HG02798 (cell line): ENCODE results near the gene PIM3.

Source experiments
- ATAC-seq: cut with Tn5 transposase; IDR thresholded peaks from one replicate; pipeline ENCODE4 v1.9.1; 2021; ENCODE audit warnings: mild to moderate bottlenecking; ENCODE audit not compliant: unreplicated experiment, poor library complexity

Gene PIM3

GRCh38 chr22:49965091-49966040, 4.8 kb downstream of the PIM3 start:
- ATAC-seq, result no peak

GRCh38 chr22:49966041-49966773, 5.6 kb downstream of the PIM3 start:
- ATAC-seq, result no peak

- no peak for ATAC-seq
Observed at GRCh38 chr22:49966774-49967705, 6.5 kb downstream of the PIM3 start.

GRCh38 chr22:49967706-49968208, 7.2 kb downstream of the PIM3 start:
- ATAC-seq, result no peak

DNA sequence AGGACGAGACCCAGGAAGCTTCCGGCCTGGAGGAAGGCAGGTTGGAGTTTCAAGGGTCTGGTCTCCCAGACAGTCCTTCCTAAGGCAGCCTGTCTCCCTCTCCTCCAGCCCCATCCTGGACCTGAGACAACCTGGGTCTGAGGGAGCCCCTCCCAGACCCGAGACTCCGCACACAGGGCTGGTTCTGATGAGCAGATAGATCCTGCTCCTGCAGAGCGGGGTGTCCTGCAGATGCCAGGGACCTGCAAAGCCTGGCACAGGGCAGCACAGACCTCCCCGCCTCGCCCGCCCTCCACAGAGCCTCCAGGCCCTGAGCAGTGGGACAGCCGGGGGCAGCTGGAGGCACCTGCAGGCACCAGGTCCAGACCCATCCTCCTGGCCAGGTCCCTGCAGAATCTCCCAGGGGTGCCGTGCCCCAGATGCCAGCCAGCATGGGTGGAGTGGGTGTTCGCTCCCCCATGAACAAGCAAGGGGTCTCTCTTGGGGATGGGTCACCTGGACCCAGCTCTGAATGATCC, 7.8 kb downstream of the PIM3 start:
- ATAC-seq, result no peak

DNA sequence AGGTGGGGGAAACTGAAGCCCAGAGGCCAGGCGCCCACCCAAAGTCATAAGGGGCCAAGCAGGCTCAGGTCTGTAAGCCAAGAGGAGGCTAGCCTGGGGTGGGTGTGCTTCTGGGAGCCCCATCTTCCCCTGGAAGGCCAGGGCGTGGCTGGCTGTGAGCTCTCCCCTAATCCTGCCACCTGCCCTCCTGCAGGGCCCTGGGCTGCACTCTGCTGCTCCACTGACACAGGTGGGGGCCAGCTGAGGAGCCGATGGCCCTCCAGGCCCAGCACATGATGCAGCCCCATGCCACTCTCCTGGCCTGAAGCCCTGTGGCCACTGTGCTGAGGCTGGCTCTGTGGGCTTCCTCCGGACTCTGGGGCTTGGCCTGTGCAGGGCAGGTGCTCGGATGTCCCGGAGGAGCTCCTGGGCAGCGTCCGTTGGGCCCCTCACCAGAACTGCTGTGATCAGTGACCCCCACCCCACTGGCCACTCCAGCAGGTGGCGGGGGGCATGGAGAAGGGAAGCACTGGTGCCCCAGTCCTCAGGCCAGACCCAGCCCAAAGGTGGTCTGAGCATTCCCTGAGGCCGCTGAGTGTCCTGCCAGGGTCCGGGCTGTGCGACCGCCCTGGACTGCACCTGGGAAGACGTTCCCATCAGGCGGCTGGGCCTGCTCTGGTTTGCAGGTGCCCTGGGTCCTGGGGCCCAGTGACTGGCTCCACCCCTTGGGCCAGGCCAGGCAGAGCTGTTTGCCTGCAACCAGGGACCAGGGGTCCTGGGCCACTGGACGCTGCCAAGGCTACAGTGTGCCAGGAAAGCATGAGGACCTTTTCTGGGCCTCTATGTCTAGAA, 8.5 kb downstream of the PIM3 start:
- ATAC-seq, result no peak

GRCh38 chr22:49969751-49970527, 9.4 kb downstream of the PIM3 start:
- no peak for ATAC-seq

- peak; percentile 75 for ATAC-seq
Observed at GRCh38 chr22:49970528-49971231, 10.1 kb downstream of the PIM3 start.

DNA sequence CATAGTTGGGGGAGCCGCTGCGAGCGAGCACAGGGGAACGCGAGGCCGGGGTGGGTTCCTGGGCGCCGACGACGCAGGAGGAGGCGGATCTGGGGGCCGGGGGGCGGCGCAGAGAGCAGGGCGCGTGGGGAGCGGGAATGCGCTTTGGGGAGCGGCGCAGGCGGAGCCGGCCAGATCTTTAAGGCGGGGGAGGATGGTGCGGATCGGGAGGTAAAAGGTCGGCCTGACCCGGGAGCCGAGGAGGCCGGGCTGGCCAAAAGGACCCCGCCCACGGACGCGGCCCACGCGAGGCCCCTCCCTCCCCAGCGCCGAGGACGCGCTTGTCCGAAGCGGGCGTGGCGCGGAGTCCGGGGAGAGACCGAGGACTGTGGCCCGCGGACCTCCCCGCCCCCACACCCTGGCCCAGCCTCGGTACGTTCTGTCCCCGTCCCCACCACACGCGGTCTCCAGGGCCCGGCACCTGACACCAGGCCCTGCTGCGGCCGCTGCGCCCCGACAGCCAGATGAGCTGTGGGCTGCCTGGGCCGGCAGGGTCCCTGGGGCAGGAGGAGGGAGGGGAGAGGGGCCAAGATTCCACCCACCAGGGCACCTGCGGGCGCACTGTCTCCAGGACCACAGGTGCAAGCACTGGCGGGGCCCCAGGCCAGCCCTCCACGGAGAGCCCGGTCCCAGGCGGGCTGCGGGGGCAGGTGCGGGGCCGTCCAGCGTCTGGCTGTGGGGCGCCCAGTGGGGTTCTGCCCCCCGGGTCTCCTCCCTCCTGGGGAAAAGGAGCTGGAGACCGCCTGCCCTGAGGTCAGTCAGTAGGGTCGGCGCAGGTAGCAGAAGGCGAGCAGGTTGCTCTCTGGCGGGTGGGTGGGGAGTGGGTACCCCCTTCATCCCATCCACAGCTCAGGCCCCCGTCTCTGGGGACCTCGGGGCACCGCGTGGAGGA, 10.9 kb downstream of the PIM3 start:
- peak; percentile 46 for ATAC-seq

DNA sequence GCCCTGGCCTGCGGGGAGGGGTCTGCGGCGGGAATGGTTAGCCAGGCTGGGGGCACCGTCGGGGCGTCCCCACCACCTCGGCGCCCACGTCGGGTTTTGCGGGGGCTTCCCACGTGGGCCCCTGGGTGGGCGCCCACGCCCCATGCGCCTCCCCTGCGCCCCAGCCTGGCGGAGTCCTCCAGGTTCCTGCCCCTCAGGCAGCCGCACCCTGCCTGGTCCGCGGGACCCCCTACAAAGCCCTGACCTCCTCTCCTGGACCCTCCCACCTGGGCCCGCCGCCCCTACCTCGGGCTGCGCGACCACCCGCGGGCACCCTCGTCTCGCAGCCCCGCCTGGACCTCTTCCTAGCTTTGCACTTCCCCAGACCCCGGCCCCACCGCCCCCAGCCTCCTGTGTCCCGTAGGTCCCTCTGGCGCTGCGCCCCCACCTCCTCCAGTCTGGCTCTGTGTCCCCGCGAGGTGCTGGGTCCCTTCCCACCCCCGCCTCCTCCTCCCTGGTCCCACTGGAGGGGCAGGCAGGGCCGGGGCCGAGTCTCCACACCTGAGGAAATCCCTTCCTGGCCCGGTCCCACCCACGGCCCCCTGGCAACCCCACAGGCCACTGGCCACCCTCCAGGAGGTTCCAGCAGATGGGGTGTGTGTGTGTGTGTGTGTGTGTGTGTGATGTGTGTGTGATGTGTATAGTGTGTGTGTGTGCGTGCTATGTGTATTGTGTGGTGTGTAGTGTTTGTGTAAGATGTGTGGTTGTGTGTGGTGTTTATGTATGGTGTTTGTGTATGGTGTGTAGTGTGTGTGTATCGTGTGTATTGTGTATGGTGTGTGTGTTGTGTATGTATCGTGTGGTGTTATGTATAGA, 11.8 kb downstream of the PIM3 start:
- no peak for ATAC-seq

DNA sequence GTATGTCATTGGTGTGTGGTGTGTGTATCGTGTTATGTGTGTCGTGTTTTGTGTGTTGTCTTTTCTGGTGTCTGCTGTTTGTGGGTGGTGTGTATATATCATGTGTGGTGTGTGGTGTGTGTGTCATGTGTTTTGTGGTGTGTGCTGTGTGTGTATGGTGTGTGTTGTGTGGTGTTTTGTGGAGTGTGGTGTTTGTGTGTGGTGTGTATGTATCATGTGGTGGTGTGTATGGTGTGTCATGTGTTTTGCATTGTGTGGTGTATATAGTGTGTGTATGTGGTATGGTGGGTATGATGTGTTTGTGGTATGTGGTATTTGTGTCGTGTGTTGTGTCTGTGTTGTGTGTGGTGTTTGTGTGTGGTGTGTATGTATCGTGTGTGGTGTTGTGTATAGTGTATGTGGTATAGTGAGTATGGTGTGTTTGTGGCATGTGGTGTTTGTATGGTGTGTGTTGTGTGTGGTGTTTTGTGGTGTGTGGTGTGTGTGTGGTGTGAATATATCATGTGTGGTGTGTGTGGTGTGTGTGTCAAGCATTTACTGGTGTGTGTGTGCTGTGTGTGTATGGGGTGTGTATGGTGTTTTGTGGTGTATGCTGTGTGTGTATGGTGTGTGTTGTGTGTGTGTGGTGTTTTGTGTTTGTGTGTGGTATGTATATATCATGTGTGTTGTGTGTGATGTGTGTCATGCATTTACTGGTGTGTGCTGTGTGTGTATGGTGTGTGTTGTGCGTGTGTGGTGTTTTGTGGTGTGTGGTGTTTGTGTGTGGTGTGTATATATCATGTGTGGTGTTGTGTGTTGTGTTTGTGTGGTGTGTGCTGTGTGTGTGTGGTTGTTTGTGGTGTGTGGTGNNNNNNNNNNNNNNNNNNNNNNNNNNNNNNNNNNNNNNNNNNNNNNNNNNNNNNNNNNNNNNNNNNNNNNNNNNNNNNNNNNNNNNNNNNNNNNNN, 12.7 kb downstream of the PIM3 start:
- ATAC-seq, result no peak

- ATAC-seq, result no peak
Observed at GRCh38 chr22:49975543-49976389, 15.2 kb downstream of the PIM3 start.

DNA sequence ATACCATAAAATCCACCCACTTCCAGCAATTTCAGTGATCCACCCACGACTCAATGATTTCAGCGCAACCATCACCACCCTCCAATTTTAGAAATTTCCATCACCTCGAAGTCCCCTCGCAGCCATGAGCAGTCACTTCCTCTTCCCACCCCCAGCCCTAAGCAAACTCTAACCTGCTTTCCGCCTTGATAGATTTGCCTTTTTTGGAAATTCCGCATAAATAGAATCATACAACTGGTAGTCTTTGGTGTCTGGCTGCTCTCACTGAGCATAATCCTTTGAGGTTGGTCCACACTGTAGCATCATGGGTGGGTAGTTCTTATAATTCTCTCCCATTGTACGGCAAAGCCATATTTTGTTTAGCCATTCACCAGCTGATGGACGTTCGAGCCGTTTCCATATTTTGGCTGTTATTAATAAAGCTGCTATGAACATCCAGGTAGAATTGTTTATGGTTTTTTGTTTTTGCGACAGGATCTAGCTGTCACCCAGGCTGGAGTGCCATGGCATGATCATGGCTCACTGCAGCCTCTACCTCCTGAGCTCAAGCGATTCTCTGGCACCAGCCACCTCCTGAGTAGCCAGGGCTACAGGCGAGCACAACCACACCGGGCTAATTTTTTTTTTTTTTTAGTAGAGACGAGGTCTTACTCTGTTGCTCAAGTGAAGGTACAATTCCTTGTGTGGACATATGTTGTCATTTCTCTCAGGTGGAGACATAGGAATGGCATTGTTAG, 16.0 kb downstream of the PIM3 start:
- ATAC-seq, result no peak
